Mesodermal cell (in vitro differentiated cells): ENCODE data around the gene CDK9.
"Not testable (repeated sequence)": the region's sequence is repeated elsewhere in the genome, so short reads cannot be mapped to it uniquely, and the experiment has no call there.

ENCODE experiments used
- H3K27ac ChIP-seq: 2 replicates; pipeline ENCODE4 v1.7.0; 2013; ENCODE audit warnings: mild to moderate bottlenecking, low read depth, low read length, moderate library complexity; ENCODE audit not compliant: severe bottlenecking
- H3K36me3 ChIP-seq: 2 replicates; pipeline ENCODE4 v1.7.1; 2013; ENCODE audit warnings: mild to moderate bottlenecking, low read length, moderate library complexity; ENCODE audit not compliant: control insufficient read depth, insufficient read depth
- H3K4me1 ChIP-seq: one replicate; pipeline ENCODE4 v1.7.1; 2013; ENCODE audit warnings: mild to moderate bottlenecking, low read length; ENCODE audit not compliant: insufficient read depth, control insufficient read depth, poor library complexity, severe bottlenecking
- H3K4me3 ChIP-seq: 2 replicates; pipeline ENCODE4 v1.7.0; 2013; ENCODE audit warnings: low read length, control low read depth, mild to moderate bottlenecking; ENCODE audit not compliant: insufficient read depth, poor library complexity, severe bottlenecking; ENCODE audit errors: extremely low read depth
- H3K9me3 ChIP-seq: 2 replicates; pipeline ENCODE4 v1.7.1; 2013; ENCODE audit warnings: mild to moderate bottlenecking, low read length, moderate library complexity; ENCODE audit not compliant: control insufficient read depth
- WGBS, 2 experiments: methylation state at CpG; one replicate each; pipeline ENCODE4 v1.1.5; 2013; ENCODE audit warnings: missing lambda C conversion rate in 2 of 2; ENCODE audit not compliant: insufficient coverage in 2 of 2; 5-methylcytosine and 5-hydroxymethylcytosine counted together

The CDK9 gene

DNA sequence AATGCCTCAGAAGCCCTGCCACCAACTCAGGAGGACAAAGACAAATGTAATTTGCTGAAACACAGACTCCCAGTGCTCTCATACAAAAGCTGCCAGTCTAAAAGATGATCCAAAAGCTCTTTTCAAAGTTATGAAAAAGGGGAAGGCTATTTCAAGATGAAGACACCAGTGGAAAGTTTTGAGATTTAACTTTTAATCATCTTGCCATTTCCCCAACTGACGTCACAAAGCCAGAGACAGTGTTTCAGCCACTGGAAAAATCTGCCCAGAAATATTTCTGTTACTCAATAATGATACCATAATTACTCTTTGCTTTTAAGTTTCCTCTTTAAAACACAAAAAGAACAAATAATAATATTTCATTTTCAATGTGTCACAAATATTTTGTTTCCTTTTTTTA, 47.7 kb downstream of the CDK9 start:
- H3K4me3 ChIP-seq: no peak overlapping the region
- H3K9me3 ChIP-seq: no peaks in the 10 kb centered on the region
- H3K4me1 ChIP-seq: peaks cover 42% of the 10 kb centered on the region
- peaks cover 3% of the 10 kb centered on the region for H3K36me3 ChIP-seq
- no peak overlapping the region for H3K27ac ChIP-seq
- 100% methylated on average over 1 of the region's 1 CpG for WGBS, 2 experiments

DNA sequence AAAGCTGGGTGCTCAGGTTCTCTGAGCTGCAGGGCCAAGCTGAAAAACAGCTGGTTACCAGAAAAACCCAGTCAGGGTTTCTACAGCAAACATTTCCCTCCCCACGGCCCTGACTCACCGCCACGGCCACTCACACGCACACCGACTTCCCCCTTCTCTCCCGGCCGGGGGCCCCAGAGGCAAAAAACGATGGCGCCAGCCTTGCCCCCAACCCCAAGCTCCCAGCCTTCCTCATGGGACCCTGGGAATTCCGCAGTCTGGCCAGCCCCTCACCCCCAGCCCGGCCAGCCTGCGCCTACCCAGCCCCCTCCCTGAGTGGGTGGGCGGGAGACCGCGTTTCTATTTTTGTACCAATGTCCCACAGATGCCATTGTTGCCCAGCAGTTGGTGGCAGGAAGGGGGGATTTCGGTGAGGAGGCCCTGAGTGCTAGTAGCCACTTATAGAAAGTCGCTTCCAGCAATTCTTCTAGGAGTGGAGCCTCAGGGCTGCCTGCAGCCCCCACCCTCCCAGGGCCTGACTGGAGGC, 50.2 kb downstream of the CDK9 start:
- 55 to 65% methylated on average over 11 to 12 of the region's 17 CpGs for WGBS, 2 experiments
- H3K4me3 ChIP-seq: no peak overlapping the region
- H3K4me1 ChIP-seq: peaks cover 43% of the 10 kb centered on the region
- H3K36me3 ChIP-seq: peaks cover 7% of the 10 kb centered on the region
- H3K9me3 ChIP-seq: no peaks in the 10 kb centered on the region
- peak overlapping the region; percentile 88 for H3K27ac ChIP-seq

DNA sequence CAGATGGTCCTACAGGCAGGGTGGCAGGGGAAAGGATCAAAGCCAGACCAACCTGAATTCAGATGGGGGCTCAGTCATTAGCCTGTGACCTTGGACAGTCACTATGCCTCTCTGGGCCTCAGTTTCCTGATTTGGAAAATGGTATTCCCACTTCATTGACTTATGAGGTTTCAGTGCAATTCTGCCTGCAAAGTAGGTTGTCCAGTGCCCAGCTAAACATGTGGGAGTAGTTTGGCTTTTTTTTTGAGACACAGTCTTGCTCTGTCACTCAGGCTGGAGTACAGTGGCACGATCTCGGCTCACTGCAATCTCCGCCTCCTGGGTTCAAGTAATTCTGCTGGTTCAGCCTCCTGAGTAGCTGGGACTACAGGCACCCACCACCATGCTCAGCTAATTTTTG, 50.7 kb downstream of the CDK9 start:
- H3K4me1 ChIP-seq: peaks cover 43% of the 10 kb centered on the region
- peak overlapping the region; percentile 88 for H3K27ac ChIP-seq
- WGBS, 2 experiments: 94 to 97% methylated on average over 3 of the region's 3 CpGs
- not testable (repeated sequence) for H3K4me3 ChIP-seq, H3K36me3 ChIP-seq, H3K9me3 ChIP-seq

DNA sequence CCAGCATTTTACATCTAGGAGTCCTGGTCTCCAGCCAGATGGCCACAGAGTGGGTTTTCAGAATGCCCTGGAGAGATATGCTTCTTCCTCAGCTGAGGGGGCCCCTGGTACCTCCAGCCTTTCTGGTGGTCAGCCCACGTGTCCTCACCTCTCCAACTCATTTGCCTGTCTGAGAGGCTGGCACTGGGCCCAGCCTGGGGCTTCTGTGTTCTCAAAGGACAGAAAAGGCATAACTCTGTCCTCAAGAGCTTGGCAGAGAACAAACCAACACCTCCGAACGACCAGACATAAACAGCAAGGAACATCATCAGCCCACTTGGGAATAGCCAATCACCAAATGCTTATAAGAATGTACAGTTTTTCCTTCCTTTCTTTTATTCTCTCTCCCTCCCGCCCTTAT, 51.5 kb downstream of the CDK9 start:
- H3K4me3 ChIP-seq: no peak overlapping the region
- 86 to 94% methylated on average over 4 of the region's 4 CpGs for WGBS, 2 experiments
- no peaks in the 10 kb centered on the region for H3K9me3 ChIP-seq
- H3K4me1 ChIP-seq: peaks cover 43% of the 10 kb centered on the region
- H3K36me3 ChIP-seq: peaks cover 7% of the 10 kb centered on the region
- peak overlapping the region; percentile 72 for H3K27ac ChIP-seq

DNA sequence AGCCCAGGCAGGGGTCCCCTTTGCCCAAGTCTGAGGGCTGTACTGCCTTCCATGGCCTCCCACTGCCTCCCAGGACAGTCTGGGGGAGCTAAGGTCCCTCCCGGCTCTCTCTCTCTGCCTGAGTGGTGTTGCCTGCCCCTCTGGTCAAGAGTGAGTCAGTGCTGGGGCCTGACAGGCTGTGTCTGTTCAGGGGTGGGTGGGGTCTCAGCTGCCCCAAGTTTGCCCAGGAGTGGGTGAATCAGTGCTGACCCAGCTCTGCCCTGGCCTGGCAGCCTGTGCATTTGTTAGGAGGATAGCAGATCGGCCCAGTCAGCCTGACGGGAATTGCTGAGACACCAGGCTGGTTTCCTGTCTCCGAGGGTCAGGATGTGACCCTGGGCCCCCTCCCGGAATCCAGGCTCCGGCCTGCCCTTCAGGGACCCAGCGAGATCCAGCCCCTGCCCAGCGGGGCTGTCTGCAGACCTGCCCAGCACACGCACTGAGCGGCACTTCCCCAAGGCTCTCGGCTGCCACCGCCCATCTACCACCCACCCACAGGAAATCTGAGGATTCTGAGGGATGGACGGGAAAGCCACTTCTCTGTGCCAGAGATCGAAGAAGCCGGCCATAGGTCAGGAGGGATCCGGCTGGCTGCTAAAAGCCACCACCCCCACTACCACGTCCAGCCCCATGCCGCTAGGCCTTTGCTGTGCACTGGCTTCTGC, 52.7 kb downstream of the CDK9 start:
- 43 to 66% methylated on average over 13 to 15 of the region's 18 CpGs for WGBS, 2 experiments
- peaks cover 12% of the 10 kb centered on the region for H3K36me3 ChIP-seq
- no peak overlapping the region for H3K4me3 ChIP-seq
- H3K4me1 ChIP-seq: peaks cover 43% of the 10 kb centered on the region
- no peaks in the 10 kb centered on the region for H3K9me3 ChIP-seq
- peak overlapping the region; percentile 72 for H3K27ac ChIP-seq
